Subcutaneous adipose tissue (tissue), 4 donors: ENCODE measurements around the gene ZNF410. TPM values are rescaled to one million over a fixed set of nuclear protein-coding genes. Genes with fewer than 3 reads are reported as not detected.

Source experiments
- CTCF ChIP-seq: fragments of 450-650 bp; IDR thresholded peaks from one replicate; pipeline ENCODE4 v1.5.1; 2016; ENCODE audit warnings: low read depth, mild to moderate bottlenecking, control low read depth, antibody characterized with exemption, moderate library complexity
- total RNA-seq, 4 donors: library from RNA; depleted of rRNA; stranded (reverse); fragments of >200 nt; gene quantifications; one replicate each; pipeline ENCODE4 v1.1.0, GENCODE V29; 2016

ZNF410 gene
- total RNA-seq: 10 to 100 TPM; 32.0 to 51.4 (median 44.1) TPM

- no peak for TF ChIP-seq CTCF
Measured at GRCh38 chr14:73886449-73887317, at the start of gene ZNF410. Gene ZNF410 (plus strand): TSS chr14:73886859. CDS start chr14:73892176, 5,317 bp downstream.

GRCh38 chr14:73842201-73842600 lies 44.5 kb upstream of the ZNF410 start:
- no peak for TF ChIP-seq CTCF

GRCh38 chr14:73842851-73843250 lies 43.8 kb upstream of the ZNF410 start:
- no peak for TF ChIP-seq CTCF

- TF ChIP-seq CTCF: no peak
Measured at GRCh38 chr14:73843296-73843695, 43.4 kb upstream of the ZNF410 start.

- TF ChIP-seq CTCF: no peak
Measured at GRCh38 chr14:73846947-73847346, 39.7 kb upstream of the ZNF410 start.

GRCh38 chr14:73851000-73851399 lies 35.7 kb upstream of the ZNF410 start:
- no peak for TF ChIP-seq CTCF

GRCh38 chr14:73851567-73852382 lies 34.9 kb upstream of the ZNF410 start, which contains the start of gene PTGR2:
Gene PTGR2 (plus strand): TSS chr14:73851831. CDS start chr14:73858863, 7,032 bp downstream.
- no peak for TF ChIP-seq CTCF
